Measurements from ENCODE around the gene NUTM2G.
"Not testable (repeated sequence)": the region's sequence is repeated elsewhere in the genome, so short reads cannot be mapped to it uniquely, and the experiment has no call there.

The NUTM2G gene

DNA sequence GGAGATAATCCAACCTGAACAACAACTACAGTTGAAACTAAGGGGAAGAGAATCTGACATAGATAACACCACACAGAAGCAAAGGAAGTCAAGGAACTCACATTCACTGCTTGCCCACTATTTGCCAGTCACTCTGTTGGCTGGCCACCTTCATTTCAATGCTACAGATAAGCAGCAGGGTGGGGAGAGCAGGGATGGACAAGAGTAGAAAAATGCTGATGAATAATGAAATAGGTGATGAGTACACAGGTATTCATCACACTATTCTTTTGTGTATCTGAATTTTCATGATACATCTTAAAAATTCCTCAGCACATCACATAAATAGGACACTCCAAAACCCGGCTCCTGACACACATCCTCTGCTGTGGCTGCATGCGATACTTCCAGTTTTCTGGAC lies 21.9 kb downstream of the NUTM2G start:
- not testable (repeated sequence) for DNase-seq

DNA sequence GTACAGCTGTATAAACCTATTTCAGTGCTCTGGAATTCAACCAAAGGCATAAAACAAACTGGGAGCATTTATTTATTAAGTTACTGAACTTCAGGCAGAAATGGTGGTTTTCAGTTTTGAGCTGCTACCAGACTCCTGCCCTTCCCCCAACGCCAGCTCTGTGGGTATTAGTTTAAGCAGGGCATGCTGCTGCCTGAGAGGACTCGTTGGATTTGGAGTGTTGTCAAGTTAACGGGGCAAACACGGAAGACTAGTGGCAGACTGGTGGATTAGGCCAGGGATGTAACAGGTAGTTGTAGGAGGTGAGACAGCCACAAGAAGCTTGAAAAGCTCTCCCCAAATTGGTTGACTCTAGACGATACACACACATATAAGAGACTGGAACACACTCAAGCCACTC lies 38.9 kb downstream of the NUTM2G start:
- not testable (repeated sequence) for DNase-seq

DNA sequence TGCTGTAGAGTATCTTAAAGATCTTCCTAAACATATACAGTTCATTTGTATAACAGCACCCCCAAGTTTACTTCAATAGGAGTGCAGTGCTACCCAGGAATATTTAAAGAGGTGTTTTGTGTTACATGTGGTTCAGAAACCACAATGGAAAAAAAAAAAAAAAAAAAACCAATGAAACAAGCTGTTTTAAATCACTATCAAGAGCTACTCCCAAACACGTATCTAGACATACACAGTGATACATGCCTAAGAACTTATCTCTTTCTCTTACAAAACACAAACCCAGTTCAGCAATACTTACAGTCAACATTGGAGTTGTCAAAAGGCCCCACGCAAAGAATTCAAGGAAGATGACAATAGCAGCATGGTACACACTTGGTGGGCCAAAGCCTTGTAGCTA lies 43.9 kb downstream of the NUTM2G start:
- not testable (repeated sequence) for DNase-seq

DNA sequence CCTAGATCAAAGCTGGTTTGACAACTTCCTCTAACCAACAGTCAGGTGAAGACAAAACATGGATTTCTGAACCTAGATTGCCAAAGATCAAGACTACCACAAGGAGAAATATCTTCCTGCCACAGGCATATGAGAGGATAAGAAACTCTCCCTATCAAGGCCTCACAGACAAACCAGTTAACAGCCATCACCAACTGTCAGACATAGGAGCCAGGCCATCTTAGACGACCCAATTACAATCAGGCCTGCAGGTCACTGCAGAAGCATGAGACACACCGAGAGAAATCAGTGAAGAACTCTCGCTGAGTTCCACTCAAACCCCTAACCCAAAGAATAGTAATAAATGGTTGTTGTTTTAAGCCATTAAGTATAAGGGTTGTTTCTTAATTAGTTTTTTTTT lies 45.4 kb downstream of the NUTM2G start:
- not testable (repeated sequence) for DNase-seq

DNA sequence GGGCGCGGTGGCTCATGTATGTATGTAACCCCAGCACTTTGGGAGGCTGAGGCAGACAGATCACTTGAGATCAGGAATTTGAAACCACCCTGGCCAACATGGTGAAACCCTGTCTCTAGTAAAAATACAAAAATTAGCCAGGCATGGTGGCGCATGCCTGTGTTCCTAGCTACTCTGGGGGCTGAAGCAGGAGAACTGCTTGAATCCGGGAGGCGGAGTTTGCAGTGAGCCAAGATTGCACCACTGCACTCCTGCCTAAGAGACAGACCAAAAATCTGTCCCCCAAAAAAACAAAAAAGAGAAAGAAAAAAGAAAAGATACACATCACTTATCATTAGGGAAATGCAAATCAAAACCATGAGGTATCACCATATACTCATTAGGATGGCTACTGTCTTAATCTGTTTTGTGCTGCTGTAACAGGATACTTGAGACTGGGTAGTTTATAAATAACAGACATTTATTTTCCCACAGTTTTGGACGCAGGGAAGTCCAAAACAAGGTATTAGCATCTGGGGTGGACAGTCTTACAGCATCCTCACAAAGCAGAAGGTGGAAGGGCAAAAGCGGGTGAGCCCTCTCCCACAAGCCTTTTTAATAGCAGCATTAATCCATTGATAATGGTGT lies 55.0 kb downstream of the NUTM2G start:
- not testable (repeated sequence) for DNase-seq

DNA sequence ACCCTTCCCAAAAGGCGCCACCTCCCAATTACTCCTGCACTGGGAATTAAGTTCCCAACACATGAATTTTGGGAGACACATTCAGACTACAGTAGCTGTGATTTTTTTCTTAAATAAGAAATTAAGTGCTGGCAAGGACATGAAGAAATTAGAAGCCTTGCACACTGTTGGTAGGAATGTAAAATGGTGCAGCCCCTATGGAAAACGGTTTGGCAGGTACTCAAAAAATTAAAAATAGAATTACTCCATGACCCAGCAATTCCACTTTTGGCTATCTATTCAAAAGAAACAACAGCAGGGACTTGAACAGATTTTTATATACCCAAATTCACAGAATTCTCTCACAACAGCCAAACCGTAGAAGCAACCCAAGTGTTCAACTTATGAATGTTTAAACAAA lies 55.5 kb downstream of the NUTM2G start:
- not testable (repeated sequence) for DNase-seq

DNA sequence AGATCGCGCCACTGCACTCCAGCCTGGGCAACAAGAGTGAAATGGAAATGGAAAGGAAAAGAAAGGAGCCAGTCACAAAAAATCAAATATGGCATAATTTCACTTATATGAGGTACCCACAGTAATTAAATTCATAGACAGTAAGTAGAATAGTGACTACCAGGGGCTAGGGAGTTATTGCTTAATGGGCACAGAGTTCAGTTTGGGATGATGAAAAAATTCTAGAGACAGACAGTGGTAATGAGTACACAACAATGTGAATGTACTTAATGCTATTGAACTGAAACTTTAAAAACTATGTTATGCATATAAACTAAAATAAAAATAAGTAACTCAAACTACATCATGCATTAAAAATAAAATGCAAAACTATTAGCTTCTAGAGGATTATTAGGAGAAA lies 56.2 kb downstream of the NUTM2G start:
- not testable (repeated sequence) for DNase-seq
